GM12872 (cell line): ENCODE data around the gene CHRNB1.

ENCODE experiments used
- CTCF ChIP-seq: IDR thresholded peaks from 3 replicates; pipeline ENCODE4 v1.5.1; 2011; ENCODE audit warnings: low read depth, mild to moderate bottlenecking, low read length, moderate library complexity; ENCODE audit not compliant: insufficient read depth

Gene CHRNB1

GRCh38 chr17:7439462-7440112 lies 5.3 kb upstream of the CHRNB1 start, which contains the start of gene FGF11:
Gene FGF11 (plus strand): TSS chr17:7439512. CDS start chr17:7439621, 109 bp downstream.
- TF ChIP-seq CTCF: no peak

- TF ChIP-seq CTCF: no peak
Observed at GRCh38 chr17:7440113-7440833, 4.6 kb upstream of the CHRNB1 start.

GRCh38 chr17:7440834-7441195 lies 4.0 kb upstream of the CHRNB1 start:
- TF ChIP-seq CTCF: no peak

GRCh38 chr17:7441266-7441665 lies 3.6 kb upstream of the CHRNB1 start:
- TF ChIP-seq CTCF: no peak

- TF ChIP-seq CTCF: no peak
Observed at GRCh38 chr17:7442142-7442541, 2.7 kb upstream of the CHRNB1 start.

- no peak for TF ChIP-seq CTCF
Observed at GRCh38 chr17:7443499-7444485, 1.1 kb upstream of the CHRNB1 start.

- no peak for TF ChIP-seq CTCF
Observed at GRCh38 chr17:7445619-7445968, 733 bp downstream of the CHRNB1 start.
